A549 (cell line): Measurements from ENCODE around the gene TNIP2.

Experiments
- BHLHE40 ChIP-seq: IDR thresholded peaks from 2 replicates; pipeline ENCODE4 v1.6.1; 2012; ENCODE audit warnings: low read depth, low read length, inconsistent platforms
- EP300 ChIP-seq, 2 experiments: fragments of >200 bp; sonication (Bioruptor Twin); formaldehyde crosslinking; IDR thresholded peaks; 2 replicates in 1 of 2; 3 replicates in 1 of 2; pipeline ENCODE4 v1.6.1; 2016 to 2017
- MYC ChIP-seq: IDR thresholded peaks from 2 replicates; pipeline ENCODE4 v1.6.1; 2012; ENCODE audit warnings: mild to moderate bottlenecking, inconsistent platforms, low read length, improper control_type of control experiment, borderline replicate concordance
- PHF8 ChIP-seq: fragments of 200-600 bp; sonication (generic); IDR thresholded peaks from 2 replicates; pipeline ENCODE4 v1.6.1; 2016; ENCODE audit warnings: low read depth, mild to moderate bottlenecking, antibody characterized with exemption, moderate library complexity, borderline replicate concordance
- POLR2A ChIP-seq: IDR thresholded peaks from 2 replicates; pipeline ENCODE4 v1.6.1; 2012; ENCODE audit warnings: mild to moderate bottlenecking, low read length
- RCOR1 ChIP-seq: fragments of 150-350 bp; IDR thresholded peaks from 2 replicates; pipeline ENCODE4 v1.6.1; 2014; ENCODE audit warnings: antibody characterized with exemption, low read length, low read depth
- TF ChIP-seq, protein P1 (sequence below): fragments of >200 bp; sonication (Bioruptor Twin); formaldehyde crosslinking; IDR thresholded peaks from 3 replicates; pipeline ENCODE4 v1.5.1; 2016
- TF ChIP-seq, protein P2 (sequence below): fragments of 200-600 bp; sonication (generic); IDR thresholded peaks from 2 replicates; pipeline ENCODE4 v1.6.1; 2016; ENCODE audit warnings: antibody characterized with exemption, mild to moderate bottlenecking, moderate library complexity
- TF ChIP-seq, protein P3 (sequence below): IDR thresholded peaks from 2 replicates; pipeline ENCODE4 v1.6.1; 2012
- TF ChIP-seq, protein P4 (sequence below): fragments of >200 bp; sonication (Bioruptor Twin); formaldehyde crosslinking; IDR thresholded peaks from 3 replicates; pipeline ENCODE4 v1.6.1; 2016
- TF ChIP-seq, protein P5 (sequence below): fragments of 450-650 bp; IDR thresholded peaks from 2 replicates; pipeline ENCODE4 v1.6.1; 2014; ENCODE audit warnings: antibody characterized with exemption

DNA sequence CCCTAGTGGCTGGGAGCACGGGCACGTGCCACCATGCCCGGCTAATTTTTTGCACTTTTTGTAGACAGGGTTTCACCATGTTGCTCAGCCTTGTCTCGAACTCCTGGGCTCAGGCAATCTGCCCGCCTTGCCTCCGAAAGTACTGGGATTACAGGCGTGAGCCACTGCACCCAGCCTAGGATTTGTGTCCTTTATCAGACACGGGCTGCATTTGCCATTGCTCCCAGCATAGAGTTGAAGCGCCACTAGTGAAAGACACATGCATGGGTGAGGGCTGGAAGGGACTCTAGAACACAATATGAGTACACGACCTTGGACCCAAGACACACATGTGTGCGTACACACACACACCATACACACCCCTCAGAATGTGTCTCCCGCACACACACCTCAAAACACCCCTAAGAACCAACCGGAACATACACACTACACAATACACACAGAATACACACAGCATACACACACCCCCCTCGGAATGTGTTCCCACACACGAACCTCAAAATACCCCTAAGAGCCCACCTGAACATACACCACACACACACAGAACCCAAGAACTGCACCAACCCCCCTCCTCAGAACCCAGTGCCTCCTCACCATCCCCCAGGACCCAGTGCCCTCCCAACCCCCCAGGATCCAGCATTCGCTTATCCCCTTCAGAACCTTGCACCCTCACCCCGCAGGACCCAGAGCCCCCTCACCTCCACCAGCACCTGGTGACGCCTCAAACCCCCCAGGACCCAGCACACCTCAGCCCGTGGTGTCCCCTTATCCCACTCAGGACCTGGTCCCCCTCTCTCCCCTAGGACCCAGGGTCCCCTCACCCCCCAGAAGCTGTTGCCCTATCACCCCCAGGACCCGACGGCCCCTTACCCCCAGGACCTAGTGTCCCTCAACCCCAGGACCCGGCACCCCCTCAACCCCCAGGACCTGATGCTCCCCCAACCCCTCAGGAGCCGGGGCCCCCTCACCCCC lies 1.0 kb downstream of the TNIP2 start:
- TF ChIP-seq, protein P1, sequence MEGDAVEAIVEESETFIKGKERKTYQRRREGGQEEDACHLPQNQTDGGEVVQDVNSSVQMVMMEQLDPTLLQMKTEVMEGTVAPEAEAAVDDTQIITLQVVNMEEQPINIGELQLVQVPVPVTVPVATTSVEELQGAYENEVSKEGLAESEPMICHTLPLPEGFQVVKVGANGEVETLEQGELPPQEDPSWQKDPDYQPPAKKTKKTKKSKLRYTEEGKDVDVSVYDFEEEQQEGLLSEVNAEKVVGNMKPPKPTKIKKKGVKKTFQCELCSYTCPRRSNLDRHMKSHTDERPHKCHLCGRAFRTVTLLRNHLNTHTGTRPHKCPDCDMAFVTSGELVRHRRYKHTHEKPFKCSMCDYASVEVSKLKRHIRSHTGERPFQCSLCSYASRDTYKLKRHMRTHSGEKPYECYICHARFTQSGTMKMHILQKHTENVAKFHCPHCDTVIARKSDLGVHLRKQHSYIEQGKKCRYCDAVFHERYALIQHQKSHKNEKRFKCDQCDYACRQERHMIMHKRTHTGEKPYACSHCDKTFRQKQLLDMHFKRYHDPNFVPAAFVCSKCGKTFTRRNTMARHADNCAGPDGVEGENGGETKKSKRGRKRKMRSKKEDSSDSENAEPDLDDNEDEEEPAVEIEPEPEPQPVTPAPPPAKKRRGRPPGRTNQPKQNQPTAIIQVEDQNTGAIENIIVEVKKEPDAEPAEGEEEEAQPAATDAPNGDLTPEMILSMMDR, result no peak
- no peak for TF ChIP-seq EP300 (IDR thresholded peaks at IDR 0.05)
- TF ChIP-seq, protein P2, sequence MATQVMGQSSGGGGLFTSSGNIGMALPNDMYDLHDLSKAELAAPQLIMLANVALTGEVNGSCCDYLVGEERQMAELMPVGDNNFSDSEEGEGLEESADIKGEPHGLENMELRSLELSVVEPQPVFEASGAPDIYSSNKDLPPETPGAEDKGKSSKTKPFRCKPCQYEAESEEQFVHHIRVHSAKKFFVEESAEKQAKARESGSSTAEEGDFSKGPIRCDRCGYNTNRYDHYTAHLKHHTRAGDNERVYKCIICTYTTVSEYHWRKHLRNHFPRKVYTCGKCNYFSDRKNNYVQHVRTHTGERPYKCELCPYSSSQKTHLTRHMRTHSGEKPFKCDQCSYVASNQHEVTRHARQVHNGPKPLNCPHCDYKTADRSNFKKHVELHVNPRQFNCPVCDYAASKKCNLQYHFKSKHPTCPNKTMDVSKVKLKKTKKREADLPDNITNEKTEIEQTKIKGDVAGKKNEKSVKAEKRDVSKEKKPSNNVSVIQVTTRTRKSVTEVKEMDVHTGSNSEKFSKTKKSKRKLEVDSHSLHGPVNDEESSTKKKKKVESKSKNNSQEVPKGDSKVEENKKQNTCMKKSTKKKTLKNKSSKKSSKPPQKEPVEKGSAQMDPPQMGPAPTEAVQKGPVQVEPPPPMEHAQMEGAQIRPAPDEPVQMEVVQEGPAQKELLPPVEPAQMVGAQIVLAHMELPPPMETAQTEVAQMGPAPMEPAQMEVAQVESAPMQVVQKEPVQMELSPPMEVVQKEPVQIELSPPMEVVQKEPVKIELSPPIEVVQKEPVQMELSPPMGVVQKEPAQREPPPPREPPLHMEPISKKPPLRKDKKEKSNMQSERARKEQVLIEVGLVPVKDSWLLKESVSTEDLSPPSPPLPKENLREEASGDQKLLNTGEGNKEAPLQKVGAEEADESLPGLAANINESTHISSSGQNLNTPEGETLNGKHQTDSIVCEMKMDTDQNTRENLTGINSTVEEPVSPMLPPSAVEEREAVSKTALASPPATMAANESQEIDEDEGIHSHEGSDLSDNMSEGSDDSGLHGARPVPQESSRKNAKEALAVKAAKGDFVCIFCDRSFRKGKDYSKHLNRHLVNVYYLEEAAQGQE, result no peak
- TF ChIP-seq RCOR1, result no peak
- TF ChIP-seq BHLHE40, result no peak
- TF ChIP-seq, protein P3, sequence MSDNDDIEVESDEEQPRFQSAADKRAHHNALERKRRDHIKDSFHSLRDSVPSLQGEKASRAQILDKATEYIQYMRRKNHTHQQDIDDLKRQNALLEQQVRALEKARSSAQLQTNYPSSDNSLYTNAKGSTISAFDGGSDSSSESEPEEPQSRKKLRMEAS, result no peak
- TF ChIP-seq POLR2A, result no peak
- TF ChIP-seq, protein P4, sequence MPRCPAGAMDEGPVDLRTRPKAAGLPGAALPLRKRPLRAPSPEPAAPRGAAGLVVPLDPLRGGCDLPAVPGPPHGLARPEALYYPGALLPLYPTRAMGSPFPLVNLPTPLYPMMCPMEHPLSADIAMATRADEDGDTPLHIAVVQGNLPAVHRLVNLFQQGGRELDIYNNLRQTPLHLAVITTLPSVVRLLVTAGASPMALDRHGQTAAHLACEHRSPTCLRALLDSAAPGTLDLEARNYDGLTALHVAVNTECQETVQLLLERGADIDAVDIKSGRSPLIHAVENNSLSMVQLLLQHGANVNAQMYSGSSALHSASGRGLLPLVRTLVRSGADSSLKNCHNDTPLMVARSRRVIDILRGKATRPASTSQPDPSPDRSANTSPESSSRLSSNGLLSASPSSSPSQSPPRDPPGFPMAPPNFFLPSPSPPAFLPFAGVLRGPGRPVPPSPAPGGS, result no peak
- TF ChIP-seq PHF8, result no peak
- TF ChIP-seq, protein P5, sequence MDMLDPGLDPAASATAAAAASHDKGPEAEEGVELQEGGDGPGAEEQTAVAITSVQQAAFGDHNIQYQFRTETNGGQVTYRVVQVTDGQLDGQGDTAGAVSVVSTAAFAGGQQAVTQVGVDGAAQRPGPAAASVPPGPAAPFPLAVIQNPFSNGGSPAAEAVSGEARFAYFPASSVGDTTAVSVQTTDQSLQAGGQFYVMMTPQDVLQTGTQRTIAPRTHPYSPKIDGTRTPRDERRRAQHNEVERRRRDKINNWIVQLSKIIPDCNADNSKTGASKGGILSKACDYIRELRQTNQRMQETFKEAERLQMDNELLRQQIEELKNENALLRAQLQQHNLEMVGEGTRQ, result no peak
- TF ChIP-seq MYC, result no peak
